Fibroblast of mammary gland (primary cell): ENCODE results near the gene MKLN1.

Experiments
- DNase-seq: peaks from one replicate; pipeline ENCODE4 v3.0.0-alpha.2; 2010; ENCODE audit warnings: low read depth
- H3K4me3 ChIP-seq: 2 replicates; pipeline ENCODE4 v1.5.1; 2011; ENCODE audit warnings: low read depth, mild to moderate bottlenecking, low read length, moderate library complexity; ENCODE audit not compliant: control insufficient read depth
- TF ChIP-seq, protein P1 (sequence below): conservative IDR thresholded peaks from 2 replicates; pipeline ENCODE4 v1.5.1; 2011; ENCODE audit warnings: low read depth, low read length, inconsistent platforms; ENCODE audit not compliant: control insufficient read depth, insufficient read depth

The MKLN1 gene

DNA sequence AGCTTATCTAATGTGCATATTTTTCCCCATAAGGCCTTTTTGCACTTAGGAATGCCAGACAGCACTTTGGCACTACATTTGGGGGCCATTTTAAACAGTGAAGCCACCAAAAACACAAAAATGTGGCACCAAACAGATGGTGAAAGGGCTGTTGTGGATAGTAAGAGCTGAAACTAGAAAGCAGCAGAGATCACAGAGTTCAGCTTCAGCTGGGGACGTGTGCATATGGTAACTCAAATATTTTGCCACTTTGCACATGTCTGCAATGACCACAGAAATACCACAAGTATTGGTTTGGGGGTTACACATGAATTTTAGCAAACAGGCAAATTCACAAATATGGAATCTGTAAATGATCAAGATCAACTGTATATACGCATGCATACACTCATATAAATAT, 155.9 kb downstream of the MKLN1 start:
- no peak for DNase-seq
- TF ChIP-seq, protein P1, sequence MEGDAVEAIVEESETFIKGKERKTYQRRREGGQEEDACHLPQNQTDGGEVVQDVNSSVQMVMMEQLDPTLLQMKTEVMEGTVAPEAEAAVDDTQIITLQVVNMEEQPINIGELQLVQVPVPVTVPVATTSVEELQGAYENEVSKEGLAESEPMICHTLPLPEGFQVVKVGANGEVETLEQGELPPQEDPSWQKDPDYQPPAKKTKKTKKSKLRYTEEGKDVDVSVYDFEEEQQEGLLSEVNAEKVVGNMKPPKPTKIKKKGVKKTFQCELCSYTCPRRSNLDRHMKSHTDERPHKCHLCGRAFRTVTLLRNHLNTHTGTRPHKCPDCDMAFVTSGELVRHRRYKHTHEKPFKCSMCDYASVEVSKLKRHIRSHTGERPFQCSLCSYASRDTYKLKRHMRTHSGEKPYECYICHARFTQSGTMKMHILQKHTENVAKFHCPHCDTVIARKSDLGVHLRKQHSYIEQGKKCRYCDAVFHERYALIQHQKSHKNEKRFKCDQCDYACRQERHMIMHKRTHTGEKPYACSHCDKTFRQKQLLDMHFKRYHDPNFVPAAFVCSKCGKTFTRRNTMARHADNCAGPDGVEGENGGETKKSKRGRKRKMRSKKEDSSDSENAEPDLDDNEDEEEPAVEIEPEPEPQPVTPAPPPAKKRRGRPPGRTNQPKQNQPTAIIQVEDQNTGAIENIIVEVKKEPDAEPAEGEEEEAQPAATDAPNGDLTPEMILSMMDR, result no peak
- H3K4me3 ChIP-seq, result no peak overlapping the region

DNA sequence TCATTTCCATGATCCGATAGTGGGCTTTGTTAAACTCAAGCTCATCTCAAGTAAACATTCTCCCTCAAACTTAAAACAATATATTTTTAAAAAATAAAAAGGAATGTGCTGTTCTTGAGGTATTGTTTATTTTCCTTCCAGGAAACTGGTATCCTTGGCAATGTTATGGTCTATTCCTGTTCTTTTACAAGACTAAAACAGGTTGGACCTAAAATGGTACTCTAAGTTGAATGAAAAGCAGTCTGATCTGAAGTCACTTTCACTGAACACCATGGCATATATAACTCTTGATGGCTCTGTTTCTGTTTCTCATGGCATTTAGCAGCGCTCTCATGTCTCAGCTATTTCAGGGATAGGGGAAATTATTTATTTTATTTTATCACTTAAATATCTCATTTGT, 158.7 kb downstream of the MKLN1 start:
- no peak overlapping the region for H3K4me3 ChIP-seq
- TF ChIP-seq, protein P1, result no peak
- no peak for DNase-seq

DNA sequence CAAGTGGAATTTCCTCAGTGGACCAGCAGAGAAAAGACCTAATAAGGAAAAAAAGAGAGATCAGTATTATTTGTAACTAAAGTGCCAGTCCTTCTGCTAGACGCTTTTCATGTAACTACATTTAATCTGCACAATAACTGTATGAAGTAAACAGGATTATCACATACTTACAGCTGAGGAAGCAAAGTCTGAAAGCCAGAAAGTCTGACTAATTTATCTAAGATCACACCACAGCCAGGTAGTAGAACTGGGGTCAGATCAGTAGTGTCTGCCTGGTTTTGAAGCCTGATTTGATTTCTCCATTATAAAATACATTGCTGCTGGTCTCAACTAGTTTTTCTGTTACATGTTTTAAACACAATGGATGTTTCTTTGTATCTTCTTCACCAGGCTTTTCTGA, 159.5 kb downstream of the MKLN1 start:
- DNase-seq, result no peak
- H3K4me3 ChIP-seq, result no peak overlapping the region
- TF ChIP-seq, protein P1, result no peak

DNA sequence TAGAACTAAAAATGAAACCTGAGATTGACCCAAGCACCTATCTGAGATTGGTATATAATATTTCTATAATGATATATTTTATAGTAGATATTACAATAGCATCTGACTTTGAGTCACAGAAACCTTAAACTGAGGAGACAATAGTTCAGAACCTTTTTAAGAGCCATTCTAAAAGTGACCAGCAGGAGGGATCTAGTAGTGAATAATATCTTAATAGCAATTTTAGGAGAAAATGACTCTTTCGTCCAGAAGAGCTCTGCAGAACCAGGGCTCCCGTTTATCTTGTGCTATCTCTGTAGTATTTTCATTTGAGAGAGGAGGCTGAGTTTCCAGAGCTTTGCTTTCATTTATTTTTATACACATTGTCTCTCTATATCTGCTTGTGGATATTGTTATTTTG, 160.7 kb downstream of the MKLN1 start:
- TF ChIP-seq, protein P1, result peak; percentile 27
- DNase-seq, result no peak
- H3K4me3 ChIP-seq, result no peak overlapping the region

DNA sequence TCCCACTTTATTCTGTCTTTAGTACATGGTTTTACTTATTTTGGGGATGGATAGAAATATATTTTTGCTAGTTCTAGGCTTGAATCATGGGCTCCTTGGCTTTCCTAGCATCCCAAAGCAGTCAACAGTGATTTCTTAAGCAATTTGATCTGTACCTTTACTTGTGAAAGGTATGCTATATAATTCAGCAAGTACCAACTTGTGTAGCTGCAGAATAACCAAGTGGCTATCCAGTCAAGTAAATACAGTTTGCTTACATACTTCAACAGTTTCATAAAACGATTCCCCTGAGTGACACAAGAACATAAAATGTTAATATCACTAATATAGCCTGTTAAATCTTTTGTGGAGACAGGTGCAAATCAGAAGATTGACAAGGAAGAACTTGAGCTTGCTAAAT, 161.5 kb downstream of the MKLN1 start:
- no peak overlapping the region for H3K4me3 ChIP-seq
- DNase-seq, result no peak
- TF ChIP-seq, protein P1, result no peak

DNA sequence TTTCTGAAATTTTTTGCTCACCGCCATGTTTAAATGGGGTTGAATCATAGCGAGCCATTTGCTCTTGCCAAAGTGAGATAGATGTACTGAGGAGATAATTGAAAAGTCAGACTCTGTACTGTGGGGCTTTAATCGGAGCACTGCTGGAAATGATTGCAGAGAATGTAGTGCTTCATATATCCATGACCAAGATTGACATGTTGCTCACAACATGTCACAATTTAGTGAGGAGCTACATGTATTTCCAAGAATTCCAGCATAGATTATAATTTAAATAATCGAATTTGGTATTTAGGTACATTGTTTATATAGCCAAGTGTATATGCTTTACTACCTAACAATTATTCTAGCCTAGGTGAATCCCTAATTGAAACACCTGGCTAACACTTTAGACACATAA, 162.2 kb downstream of the MKLN1 start:
- DNase-seq, result no peak
- TF ChIP-seq, protein P1, result no peak
- H3K4me3 ChIP-seq, result no peak overlapping the region

DNA sequence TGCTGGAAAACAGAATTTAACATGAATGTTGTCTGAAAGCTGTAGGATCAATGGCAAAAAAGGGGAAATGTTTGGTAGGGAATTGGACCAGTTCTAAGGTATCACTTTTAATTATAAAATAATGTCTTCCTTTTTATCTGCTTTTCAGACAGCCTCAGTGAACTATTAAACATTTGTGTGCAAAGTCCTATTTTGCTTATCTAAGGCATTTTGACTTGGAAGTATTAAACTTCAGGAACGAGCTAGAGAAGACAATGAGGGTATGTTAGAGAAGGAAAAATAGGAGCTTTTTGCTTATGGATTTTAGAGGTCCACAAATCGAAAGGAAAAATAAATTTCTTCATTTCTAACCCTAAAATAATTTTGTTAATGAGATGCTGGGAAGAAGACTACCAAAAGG, 165.4 kb downstream of the MKLN1 start:
- TF ChIP-seq, protein P1, result no peak
- H3K4me3 ChIP-seq, result no peak overlapping the region
- no peak for DNase-seq
